MCF 10A (cell line): Measurements from ENCODE around the gene PCTP. TPM values are rescaled to one million over a fixed set of nuclear protein-coding genes. Genes with fewer than 3 reads are reported as not detected.

Experiments
- BruUV-seq: library from RNA; stranded (reverse); fragments of 400-500 nt; replicated peaks from 2 replicates; lab custom pipeline; 2021; lab: Mats Ljungman, UMichigan
- CTCF ChIA-PET: fragments of 300-600 bp; sonication (Branson Sonifier 250); formaldehyde crosslinking; extraction: SDS; loops from one replicate; lab custom pipeline; 2021; ENCODE audit warnings: antibody characterized with exemption, inconsistent platforms; lab: Yijun Ruan, JAX
- POLR2A ChIA-PET: fragments of 300-600, 350-650 bp; sonication (Branson Sonifier 250); formaldehyde crosslinking; extraction: SDS; loops from one replicate; lab custom pipeline; 2020; ENCODE audit warnings: antibody characterized with exemption, inconsistent platforms; lab: Yijun Ruan, JAX
- DNase-seq: peaks from one replicate; pipeline ENCODE4 v3.0.0-alpha.2; 2018; ENCODE audit not compliant: unreplicated experiment
- H3K27ac Mint-ChIP-seq: one replicate; pipeline ENCODE4 v1.8.0; 2022; ENCODE audit warnings: mild to moderate bottlenecking, low read depth, mixed read lengths; ENCODE audit not compliant: unreplicated experiment
- H3K27me3 Mint-ChIP-seq: one replicate; pipeline ENCODE4 v1.8.0; 2022; ENCODE audit warnings: mixed read lengths; ENCODE audit not compliant: insufficient read depth, unreplicated experiment
- H3K36me3 Mint-ChIP-seq: one replicate; pipeline ENCODE4 v1.8.0; 2022; ENCODE audit warnings: mild to moderate bottlenecking, moderate library complexity, mixed read lengths; ENCODE audit not compliant: insufficient read depth, unreplicated experiment
- H3K4me1 Mint-ChIP-seq: one replicate; pipeline ENCODE4 v1.8.0; 2022; ENCODE audit warnings: mixed read lengths; ENCODE audit not compliant: insufficient read depth, unreplicated experiment
- H3K4me3 Mint-ChIP-seq: one replicate; pipeline ENCODE4 v1.8.0; 2022; ENCODE audit warnings: mild to moderate bottlenecking, moderate library complexity, mixed read lengths; ENCODE audit not compliant: unreplicated experiment
- H3K9me3 Mint-ChIP-seq: one replicate; pipeline ENCODE4 v1.8.0; 2022; ENCODE audit warnings: mixed read lengths; ENCODE audit not compliant: unreplicated experiment
- intact Hi-C: fragments of 100-400 bp; cut with micrococcal nuclease; formaldehyde crosslinking; loops from 2 replicates; pipeline ENCODE4 v1.14.1; 2022
- total RNA-seq: library from RNA; stranded (reverse); gene quantifications from 2 replicates; pipeline ENCODE4 v1.2.3, GENCODE V29; 2022
- TF ChIP-seq, protein P1 (sequence below): fragments of 200-600 bp; IDR thresholded peaks from one replicate; pipeline ENCODE4 v1.8.0; 2022; ENCODE audit warnings: antibody characterized with exemption, mild to moderate bottlenecking; ENCODE audit not compliant: unreplicated experiment

The PCTP gene
- total RNA-seq, 1 experiment from 2014 or later, result 10.2 TPM

DNA sequence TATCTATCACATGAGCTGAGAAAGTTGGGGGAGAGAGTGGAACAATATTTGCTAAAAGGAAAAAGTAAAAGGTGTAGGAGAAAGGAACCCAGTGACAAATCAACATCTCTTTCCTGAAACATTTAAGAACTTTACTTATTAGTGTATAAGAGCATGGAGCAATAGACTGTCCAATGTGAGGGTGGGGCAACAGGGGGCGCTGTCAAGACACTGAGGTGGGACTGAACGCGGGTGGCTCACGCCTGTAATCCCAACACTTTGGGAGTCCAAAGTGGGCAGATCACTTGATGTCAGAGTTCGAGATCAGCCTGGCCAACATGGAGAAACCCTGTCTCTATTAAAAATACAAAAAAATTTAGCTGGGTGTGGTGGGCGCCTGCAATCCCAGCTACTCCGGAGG lies 21.2 kb downstream of the PCTP start:
- TF ChIP-seq, protein P1, sequence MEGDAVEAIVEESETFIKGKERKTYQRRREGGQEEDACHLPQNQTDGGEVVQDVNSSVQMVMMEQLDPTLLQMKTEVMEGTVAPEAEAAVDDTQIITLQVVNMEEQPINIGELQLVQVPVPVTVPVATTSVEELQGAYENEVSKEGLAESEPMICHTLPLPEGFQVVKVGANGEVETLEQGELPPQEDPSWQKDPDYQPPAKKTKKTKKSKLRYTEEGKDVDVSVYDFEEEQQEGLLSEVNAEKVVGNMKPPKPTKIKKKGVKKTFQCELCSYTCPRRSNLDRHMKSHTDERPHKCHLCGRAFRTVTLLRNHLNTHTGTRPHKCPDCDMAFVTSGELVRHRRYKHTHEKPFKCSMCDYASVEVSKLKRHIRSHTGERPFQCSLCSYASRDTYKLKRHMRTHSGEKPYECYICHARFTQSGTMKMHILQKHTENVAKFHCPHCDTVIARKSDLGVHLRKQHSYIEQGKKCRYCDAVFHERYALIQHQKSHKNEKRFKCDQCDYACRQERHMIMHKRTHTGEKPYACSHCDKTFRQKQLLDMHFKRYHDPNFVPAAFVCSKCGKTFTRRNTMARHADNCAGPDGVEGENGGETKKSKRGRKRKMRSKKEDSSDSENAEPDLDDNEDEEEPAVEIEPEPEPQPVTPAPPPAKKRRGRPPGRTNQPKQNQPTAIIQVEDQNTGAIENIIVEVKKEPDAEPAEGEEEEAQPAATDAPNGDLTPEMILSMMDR, result no peak
- Mint-ChIP-seq H3K4me1 (peaks cover 20% of the 10 kb centered on the region), H3K4me3 (no peak overlapping the region), H3K9me3 (no peaks in the 10 kb centered on the region), H3K27me3 (no peaks in the 10 kb centered on the region), H3K36me3 (peaks cover 65% of the 10 kb centered on the region), H3K27ac (peak overlapping the region; percentile 51)
- intact Hi-C loops, result loop anchor here (5.0 kb wide), 2 partner anchors 185 to 545 kb away; no protein-coding TSS in a partner anchor
- BruUV-seq, result no TSS peak
- POLR2A ChIA-PET, result no interaction called here
- CTCF ChIA-PET, result interaction anchor here (0.6 to 7.1 kb wide), 19 partner anchors 9 to 258 kb away, joined by 3 to 153 read pairs (median 8); partner anchors contain the start of genes PCTP and TMEM100
- no peak for DNase-seq

DNA sequence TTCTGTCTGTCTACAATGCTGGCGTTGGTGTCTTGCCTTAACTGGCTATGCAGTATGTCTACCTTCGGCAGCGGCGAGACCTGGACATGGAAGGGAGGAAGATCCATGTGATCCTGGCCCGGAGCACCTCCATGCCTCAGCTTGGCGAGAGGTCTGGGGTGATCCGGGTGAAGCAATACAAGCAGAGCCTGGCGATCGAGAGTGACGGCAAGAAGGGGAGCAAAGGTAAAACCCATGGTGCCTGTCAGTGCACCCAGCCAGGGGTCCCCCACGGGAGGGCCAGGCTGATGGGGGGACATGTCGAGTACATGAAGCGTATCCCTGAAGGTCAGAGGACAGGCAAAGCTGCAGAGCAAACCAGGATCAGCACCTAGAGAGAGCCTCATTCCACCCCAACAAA lies 22.8 kb downstream of the PCTP start:
- ChIA-PET POLR2A (no interaction called here), CTCF (interaction anchor here (1.0 to 7.1 kb wide), 7 partner anchors 8 to 247 kb away, joined by 3 to 153 read pairs (median 26); partner anchors contain the start of gene TMEM100)
- DNase-seq, result no peak
- Mint-ChIP-seq H3K4me1 (peaks cover 18% of the 10 kb centered on the region), H3K4me3 (no peak overlapping the region), H3K9me3 (no peaks in the 10 kb centered on the region), H3K27me3 (no peaks in the 10 kb centered on the region), H3K27ac (no peak overlapping the region), H3K36me3 (peaks cover 56% of the 10 kb centered on the region)
- intact Hi-C loops, result loop anchor here (5.0 kb wide), 2 partner anchors 186 to 544 kb away; no protein-coding TSS in a partner anchor
- no TSS peak for BruUV-seq
- TF ChIP-seq, protein P1, result no peak

DNA sequence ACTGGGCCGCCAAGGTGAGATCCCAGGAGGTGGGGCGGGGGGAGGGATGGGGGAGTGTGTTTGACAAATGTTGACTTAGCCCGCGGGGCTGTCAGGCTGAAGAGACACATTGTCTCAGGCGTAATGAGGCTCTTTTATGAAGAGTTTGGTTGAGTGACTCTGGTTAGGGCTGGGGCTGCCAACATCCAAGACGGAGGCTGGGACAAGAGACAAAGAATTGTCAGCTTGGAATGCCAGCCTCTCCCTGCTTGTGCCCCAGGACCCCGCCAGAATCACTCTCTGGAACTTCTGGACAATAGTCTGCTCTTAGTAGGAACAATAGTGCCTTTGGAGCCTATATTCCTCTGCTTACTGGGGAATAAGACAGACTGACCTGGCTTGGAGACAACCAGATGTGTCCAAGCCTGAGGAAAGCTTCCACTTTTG lies 24.0 kb downstream of the PCTP start:
- ChIA-PET CTCF (interaction anchor here (5.1 to 7.1 kb wide), 2 partner anchors 173 to 249 kb away, joined by 26 to 153 read pairs; no protein-coding TSS in a partner anchor), POLR2A (no interaction called here)
- DNase-seq, result no peak
- Mint-ChIP-seq H3K9me3 (no peaks in the 10 kb centered on the region), H3K4me3 (no peak overlapping the region), H3K36me3 (peaks cover 46% of the 10 kb centered on the region), H3K27ac (no peak overlapping the region), H3K27me3 (no peaks in the 10 kb centered on the region), H3K4me1 (peaks cover 6% of the 10 kb centered on the region)
- no TSS peak for BruUV-seq
- TF ChIP-seq, protein P1, result no peak
- intact Hi-C loops, result loop anchor here (5.0 kb wide), 2 partner anchors 188 to 542 kb away; no protein-coding TSS in a partner anchor

DNA sequence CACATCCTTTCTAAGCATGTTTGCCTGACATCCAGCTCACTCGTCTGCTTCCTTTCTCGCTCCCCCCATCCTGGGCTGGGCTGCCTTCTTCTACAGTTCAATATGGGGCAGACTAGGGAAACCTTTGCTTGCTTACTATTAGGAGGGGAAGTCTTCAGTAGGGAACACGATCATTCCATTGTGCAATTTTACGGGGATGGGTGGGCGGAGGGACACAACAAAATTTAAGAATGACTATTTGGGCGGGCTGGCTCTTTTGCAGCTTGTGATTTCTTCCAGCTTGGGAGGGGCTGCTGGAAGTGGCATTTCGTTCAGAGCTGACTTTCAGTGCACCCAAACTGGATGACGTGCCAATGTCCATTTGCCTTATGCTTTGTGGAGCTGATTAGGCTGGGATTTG lies 25.4 kb downstream of the PCTP start:
- TF ChIP-seq, protein P1, result no peak
- no peaks in the 10 kb centered on the region for H3K4me1 Mint-ChIP-seq
- intact Hi-C loops, result no loop called here
- H3K9me3 Mint-ChIP-seq, result no peaks in the 10 kb centered on the region
- H3K27me3 Mint-ChIP-seq, result no peaks in the 10 kb centered on the region
- no peak for DNase-seq
- peaks cover 41% of the 10 kb centered on the region for H3K36me3 Mint-ChIP-seq
- POLR2A ChIA-PET, result no interaction called here
- CTCF ChIA-PET, result interaction anchor here (1.7 to 5.1 kb wide), 2 partner anchors 174 to 249 kb away, joined by 5 to 26 read pairs; no protein-coding TSS in a partner anchor
- no TSS peak for BruUV-seq
- H3K4me3 Mint-ChIP-seq, result no peak overlapping the region
- H3K27ac Mint-ChIP-seq, result no peak overlapping the region
